ENCODE measurements around the gene DUOX1.

GRCh38 chr15:45143946-45144345, 14.2 kb downstream of the DUOX1 start:
- TF ChIP-seq CTCF (IDR thresholded peaks at IDR 0.05) (no peak), POLR2A (IDR thresholded peaks at IDR 0.05) (no peak)
